RWPE2 (cell line): ENCODE data around the gene WDR18.

Source experiments
- ATAC-seq: fragments of 200-7000 bp; cut with Tn5 transposase; 3 replicates; pipeline ENCODE4 v1.9.1; 2021; ENCODE audit warnings: low read depth
- DNase-seq: peaks from one replicate; pipeline ENCODE4 v3.0.0-alpha.2; 2020; ENCODE audit warnings: low spot score
- H3K27ac ChIP-seq: fragments of 450-650 bp; 2 replicates; pipeline ENCODE4 v1.5.1; 2017; ENCODE audit warnings: mild to moderate bottlenecking; ENCODE audit not compliant: poor library complexity, severe bottlenecking
- H3K27me3 ChIP-seq: fragments of 250-450 bp; sonication (Bioruptor Pico); 2 replicates; pipeline ENCODE4 v1.5.1; 2021; ENCODE audit warnings: mild to moderate bottlenecking, moderate library complexity; ENCODE audit not compliant: insufficient read depth, poor library complexity, severe bottlenecking
- H3K36me3 ChIP-seq: fragments of 250-450 bp; sonication (Bioruptor Pico); 2 replicates; pipeline ENCODE4 v1.5.1; 2020; ENCODE audit warnings: low read depth, mild to moderate bottlenecking, moderate library complexity
- H3K4me1 ChIP-seq: fragments of 250-450 bp; sonication (Bioruptor Pico); 2 replicates; pipeline ENCODE4 v1.5.1; 2021; ENCODE audit warnings: mild to moderate bottlenecking, moderate library complexity; ENCODE audit not compliant: insufficient read depth, poor library complexity, severe bottlenecking
- H3K4me3 ChIP-seq: fragments of 250-450 bp; sonication (Bioruptor Pico); 2 replicates; pipeline ENCODE4 v1.5.1; 2021; ENCODE audit warnings: mild to moderate bottlenecking, moderate library complexity; ENCODE audit not compliant: severe bottlenecking
- H3K9me3 ChIP-seq: fragments of 250-450 bp; sonication (Bioruptor Pico); 2 replicates; pipeline ENCODE4 v1.5.1; 2021; ENCODE audit warnings: mild to moderate bottlenecking, moderate library complexity; ENCODE audit not compliant: severe bottlenecking
- TF ChIP-seq, protein P1 (sequence below): fragments of 450-650 bp; IDR thresholded peaks from one replicate; pipeline ENCODE4 v1.5.1; 2017; ENCODE audit warnings: mild to moderate bottlenecking, moderate library complexity; ENCODE audit not compliant: poor library complexity, severe bottlenecking

Gene WDR18

DNA sequence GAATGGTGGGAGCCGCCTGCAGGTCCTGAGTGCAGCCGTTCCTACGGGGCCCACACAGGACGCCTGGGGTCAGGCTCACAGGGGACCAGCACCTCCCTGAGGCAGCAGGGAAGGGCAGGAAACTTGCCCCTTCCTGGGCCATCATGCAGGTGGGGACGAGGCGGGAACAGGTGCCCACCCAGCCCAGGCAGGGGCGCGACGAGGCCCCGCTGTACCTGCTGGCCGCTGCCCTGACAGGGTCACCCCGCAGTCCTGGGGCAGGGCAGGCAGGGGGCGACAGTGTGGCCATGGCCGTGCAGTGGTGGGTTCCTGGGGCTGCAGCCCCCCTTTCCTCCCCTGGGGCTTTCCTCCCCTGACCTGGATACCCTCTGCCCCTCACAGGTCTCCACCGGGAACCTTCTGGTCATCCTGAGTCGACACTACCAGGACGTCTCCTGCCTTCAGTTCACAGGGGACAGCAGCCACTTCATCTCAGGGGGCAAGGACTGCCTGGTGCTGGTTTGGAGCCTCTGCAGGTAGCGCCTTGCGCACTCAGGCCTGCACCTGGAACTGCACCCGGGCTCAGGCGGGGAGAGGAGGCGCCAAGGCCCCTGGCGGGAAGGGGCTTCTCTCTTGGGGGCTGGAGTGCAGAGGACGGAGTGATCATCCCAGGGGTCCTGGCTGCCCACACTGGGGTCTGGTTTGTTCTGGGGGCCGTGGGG lies 5.4 kb downstream of the WDR18 start:
- Histone ChIP-seq H3K36me3 (peaks cover 40% of the 10 kb centered on the region), H3K27me3 (no peaks in the 10 kb centered on the region), H3K4me3 (no peak overlapping the region), H3K9me3 (no peaks in the 10 kb centered on the region), H3K4me1 (no peaks in the 10 kb centered on the region), H3K27ac (no peak overlapping the region)
- DNase-seq, result peak; percentile 49
- no peak for ATAC-seq
- TF ChIP-seq, protein P1, sequence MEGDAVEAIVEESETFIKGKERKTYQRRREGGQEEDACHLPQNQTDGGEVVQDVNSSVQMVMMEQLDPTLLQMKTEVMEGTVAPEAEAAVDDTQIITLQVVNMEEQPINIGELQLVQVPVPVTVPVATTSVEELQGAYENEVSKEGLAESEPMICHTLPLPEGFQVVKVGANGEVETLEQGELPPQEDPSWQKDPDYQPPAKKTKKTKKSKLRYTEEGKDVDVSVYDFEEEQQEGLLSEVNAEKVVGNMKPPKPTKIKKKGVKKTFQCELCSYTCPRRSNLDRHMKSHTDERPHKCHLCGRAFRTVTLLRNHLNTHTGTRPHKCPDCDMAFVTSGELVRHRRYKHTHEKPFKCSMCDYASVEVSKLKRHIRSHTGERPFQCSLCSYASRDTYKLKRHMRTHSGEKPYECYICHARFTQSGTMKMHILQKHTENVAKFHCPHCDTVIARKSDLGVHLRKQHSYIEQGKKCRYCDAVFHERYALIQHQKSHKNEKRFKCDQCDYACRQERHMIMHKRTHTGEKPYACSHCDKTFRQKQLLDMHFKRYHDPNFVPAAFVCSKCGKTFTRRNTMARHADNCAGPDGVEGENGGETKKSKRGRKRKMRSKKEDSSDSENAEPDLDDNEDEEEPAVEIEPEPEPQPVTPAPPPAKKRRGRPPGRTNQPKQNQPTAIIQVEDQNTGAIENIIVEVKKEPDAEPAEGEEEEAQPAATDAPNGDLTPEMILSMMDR, result no peak

DNA sequence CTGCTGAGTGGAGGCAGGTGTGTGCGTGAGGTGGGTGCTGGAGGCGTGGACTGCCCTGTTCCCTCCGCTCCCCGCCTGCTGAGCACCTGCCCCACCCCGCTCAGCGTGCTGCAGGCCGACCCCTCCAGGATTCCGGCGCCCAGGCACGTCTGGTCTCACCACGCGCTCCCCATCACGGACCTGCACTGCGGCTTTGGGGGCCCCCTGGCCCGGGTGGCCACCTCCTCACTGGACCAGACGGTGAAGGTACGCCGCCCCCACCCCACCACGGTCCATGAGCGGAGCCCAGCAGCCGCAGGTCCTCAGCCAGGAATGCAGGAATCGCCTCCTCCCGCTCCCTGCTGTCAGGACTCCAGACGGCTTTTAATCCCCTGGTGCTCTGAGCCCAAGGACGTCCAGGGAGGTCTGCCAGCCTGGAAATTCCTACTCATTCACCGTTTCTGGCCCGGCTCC lies 6.0 kb downstream of the WDR18 start:
- H3K4me3 ChIP-seq, result no peak overlapping the region
- no peak overlapping the region for H3K27ac ChIP-seq
- H3K36me3 ChIP-seq, result peaks cover 41% of the 10 kb centered on the region
- TF ChIP-seq, protein P1, result no peak
- H3K27me3 ChIP-seq, result no peaks in the 10 kb centered on the region
- ATAC-seq (no peak), DNase-seq (peak; percentile 58)
- H3K4me1 ChIP-seq, result no peaks in the 10 kb centered on the region
- no peaks in the 10 kb centered on the region for H3K9me3 ChIP-seq

DNA sequence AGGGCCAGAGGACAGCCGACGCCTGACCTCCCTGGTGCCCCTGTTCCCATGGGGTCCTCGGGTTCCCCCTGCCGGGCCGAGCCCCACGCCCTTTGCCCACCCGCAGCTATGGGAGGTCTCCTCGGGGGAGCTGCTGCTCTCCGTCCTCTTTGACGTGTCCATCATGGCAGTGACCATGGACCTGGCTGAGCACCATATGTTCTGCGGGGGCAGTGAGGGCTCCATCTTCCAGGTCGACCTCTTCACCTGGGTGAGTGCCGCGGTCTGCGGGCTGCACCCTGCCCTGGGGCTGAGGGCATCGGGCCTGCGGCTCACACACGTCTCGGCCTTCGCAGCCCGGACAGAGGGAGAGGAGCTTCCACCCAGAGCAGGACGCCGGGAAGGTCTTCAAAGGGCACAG lies 6.6 kb downstream of the WDR18 start:
- no peak for DNase-seq
- no peak overlapping the region for H3K27ac ChIP-seq
- H3K4me1 ChIP-seq, result no peaks in the 10 kb centered on the region
- peaks cover 39% of the 10 kb centered on the region for H3K36me3 ChIP-seq
- no peak for ATAC-seq
- no peaks in the 10 kb centered on the region for H3K9me3 ChIP-seq
- TF ChIP-seq, protein P1, result no peak
- H3K27me3 ChIP-seq, result no peaks in the 10 kb centered on the region
- no peak overlapping the region for H3K4me3 ChIP-seq

DNA sequence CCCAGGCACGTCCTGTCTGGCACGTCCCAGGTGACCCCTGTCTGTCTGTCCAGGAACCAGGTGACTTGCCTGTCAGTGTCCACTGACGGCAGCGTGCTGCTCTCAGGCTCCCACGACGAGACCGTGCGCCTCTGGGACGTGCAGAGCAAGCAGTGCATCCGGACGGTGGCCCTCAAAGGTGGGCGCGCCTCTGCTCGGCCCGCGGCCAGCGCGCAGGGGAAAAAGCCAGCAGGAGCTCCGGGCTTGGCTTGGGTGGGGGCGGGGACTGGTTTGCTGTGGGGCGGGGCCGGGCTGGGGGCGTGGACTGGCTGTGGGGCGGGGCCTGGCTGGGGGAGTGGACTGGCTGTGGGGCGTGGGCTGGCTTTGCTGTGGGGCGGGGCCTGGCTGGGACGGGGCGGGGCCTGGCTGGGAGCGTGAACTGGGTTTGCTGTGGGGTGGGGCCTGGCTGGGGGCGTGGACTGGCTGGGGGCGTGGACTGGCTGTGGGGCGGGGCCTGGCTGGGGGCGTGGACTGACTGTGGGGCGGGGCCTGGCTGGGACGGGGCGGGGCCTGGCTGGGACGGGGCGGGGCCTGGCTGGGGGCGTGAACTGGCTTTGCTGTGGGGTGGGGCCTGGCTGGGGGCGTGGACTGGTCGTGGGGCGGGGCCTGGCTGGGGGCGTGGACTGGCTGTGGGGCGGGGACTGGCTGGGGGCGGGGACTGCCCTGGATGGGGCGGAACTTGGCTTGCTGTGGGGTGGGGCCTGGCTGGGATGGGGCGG lies 7.2 kb downstream of the WDR18 start:
- ATAC-seq (no peak), DNase-seq (no peak)
- Histone ChIP-seq H3K9me3 (no peaks in the 10 kb centered on the region), H3K4me1 (no peaks in the 10 kb centered on the region), H3K36me3 (peaks cover 33% of the 10 kb centered on the region), H3K27ac (no peak overlapping the region), H3K4me3 (no peak overlapping the region), H3K27me3 (no peaks in the 10 kb centered on the region)
- TF ChIP-seq, protein P1, result no peak
